ENCODE data around the gene CREBBP.

Gene CREBBP

DNA sequence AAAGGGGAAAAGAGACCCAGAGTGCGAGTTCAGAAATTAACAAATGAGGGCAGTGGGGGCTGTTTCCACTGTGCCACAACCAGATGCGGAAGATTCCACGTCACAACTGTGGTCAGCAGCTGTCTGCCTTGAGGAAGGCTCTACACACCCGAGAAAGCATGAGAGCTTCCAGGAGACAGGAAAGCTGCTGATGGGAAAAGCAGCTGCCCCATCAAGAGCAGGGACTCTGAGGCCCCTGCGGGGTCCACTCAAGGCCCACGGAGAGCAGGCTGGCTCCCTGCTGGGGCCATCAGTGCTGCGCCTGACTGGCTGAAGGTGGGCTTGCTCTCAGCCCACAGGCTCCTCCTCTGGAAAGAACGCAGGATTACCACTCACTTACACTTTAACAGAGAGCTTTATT is 148.3 kb downstream of the CREBBP start:
- H3K79me2 ChIP-seq (ENCODE audit: insufficient read depth, low read length), result no peaks in the 10 kb centered on the region
- H4K20me1 ChIP-seq (ENCODE audit: insufficient read depth, low read length), result no peaks in the 10 kb centered on the region
- H3K36me3 ChIP-seq (ENCODE audit: insufficient read depth, low read length), result peaks cover 79% of the 10 kb centered on the region
- H2AFZ ChIP-seq (ENCODE audit: low read length), result no peak overlapping the region
- H3K4me2 ChIP-seq (ENCODE audit: low read length), result no peak overlapping the region
- no peak overlapping the region for H3K27ac ChIP-seq (ENCODE audit: low read depth, low read length, poor library complexity, severe bottlenecking)
- H3K4me3 ChIP-seq (ENCODE audit: low read depth, low read length, poor library complexity, severe bottlenecking), result no peak overlapping the region
- TF ChIP-seq EZH2 (IDR thresholded peaks at IDR 0.05; ENCODE audit: borderline replicate concordance, low read length), result no peak
- TF ChIP-seq, protein P1, sequence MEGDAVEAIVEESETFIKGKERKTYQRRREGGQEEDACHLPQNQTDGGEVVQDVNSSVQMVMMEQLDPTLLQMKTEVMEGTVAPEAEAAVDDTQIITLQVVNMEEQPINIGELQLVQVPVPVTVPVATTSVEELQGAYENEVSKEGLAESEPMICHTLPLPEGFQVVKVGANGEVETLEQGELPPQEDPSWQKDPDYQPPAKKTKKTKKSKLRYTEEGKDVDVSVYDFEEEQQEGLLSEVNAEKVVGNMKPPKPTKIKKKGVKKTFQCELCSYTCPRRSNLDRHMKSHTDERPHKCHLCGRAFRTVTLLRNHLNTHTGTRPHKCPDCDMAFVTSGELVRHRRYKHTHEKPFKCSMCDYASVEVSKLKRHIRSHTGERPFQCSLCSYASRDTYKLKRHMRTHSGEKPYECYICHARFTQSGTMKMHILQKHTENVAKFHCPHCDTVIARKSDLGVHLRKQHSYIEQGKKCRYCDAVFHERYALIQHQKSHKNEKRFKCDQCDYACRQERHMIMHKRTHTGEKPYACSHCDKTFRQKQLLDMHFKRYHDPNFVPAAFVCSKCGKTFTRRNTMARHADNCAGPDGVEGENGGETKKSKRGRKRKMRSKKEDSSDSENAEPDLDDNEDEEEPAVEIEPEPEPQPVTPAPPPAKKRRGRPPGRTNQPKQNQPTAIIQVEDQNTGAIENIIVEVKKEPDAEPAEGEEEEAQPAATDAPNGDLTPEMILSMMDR (IDR thresholded peaks at IDR 0.05; ENCODE audit: low read length), result no peak
- H3K9ac ChIP-seq (ENCODE audit: low read length), result no peak overlapping the region
- H3K9me3 ChIP-seq (ENCODE audit: low read length), result no peaks in the 10 kb centered on the region
- H3K4me1 ChIP-seq (ENCODE audit: insufficient read depth, low read length, severe bottlenecking), result no peaks in the 10 kb centered on the region
- H3K9me2 ChIP-seq (ENCODE audit: low read depth, low read length), result no peaks in the 10 kb centered on the region
- no peaks in the 10 kb centered on the region for H3F3A ChIP-seq (ENCODE audit: insufficient read depth, low read length)
- no peaks in the 10 kb centered on the region for H3K27me3 ChIP-seq (ENCODE audit: insufficient read depth, low read length)

DNA sequence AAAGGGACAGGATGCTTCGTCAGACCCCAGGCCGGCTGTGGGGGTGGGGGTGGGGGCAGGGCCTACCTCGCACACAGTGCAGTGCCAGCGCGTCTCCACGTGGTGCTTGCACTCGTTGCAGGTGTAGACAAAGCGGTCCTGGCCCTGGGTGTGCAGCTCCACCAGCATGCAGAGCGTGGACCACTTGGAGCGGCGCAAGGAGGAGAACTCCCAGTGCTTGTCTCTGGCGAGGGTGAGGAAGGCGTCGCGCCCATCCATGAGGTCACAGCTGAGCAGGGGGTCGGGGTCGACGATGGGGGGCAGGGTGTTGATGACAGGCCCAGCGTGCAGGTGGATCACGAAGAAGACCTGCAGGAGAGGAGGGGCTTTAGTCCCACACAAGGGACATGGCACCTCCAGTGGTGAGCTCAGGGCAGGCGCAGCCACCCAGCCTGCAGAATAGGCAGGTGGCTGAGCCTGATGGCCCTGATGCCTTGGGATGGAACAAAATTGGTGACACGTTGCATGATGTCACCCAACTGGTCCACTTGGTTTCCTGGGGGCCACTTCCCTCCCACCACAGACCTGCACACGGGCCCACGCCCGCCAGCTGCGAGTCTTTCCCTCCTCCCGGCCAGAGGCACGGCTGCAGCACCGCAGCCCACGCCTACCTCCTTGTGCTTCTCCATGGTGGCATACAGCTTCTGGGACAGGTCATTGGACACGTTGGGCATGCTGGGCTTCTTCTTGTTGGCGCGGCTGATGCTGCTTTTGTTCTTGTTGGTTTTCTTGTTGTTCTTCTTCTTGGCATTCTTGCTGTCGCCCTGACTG is 149.2 kb downstream of the CREBBP start:
- H3K36me3 ChIP-seq (ENCODE audit: insufficient read depth, low read length), result peaks cover 75% of the 10 kb centered on the region
- no peak for TF ChIP-seq EZH2 (IDR thresholded peaks at IDR 0.05; ENCODE audit: borderline replicate concordance, low read length)
- TF ChIP-seq, protein P1 (IDR thresholded peaks at IDR 0.05; ENCODE audit: low read length), result no peak
- H3K27ac ChIP-seq (ENCODE audit: low read depth, low read length, poor library complexity, severe bottlenecking), result no peak overlapping the region
- H3K79me2 ChIP-seq (ENCODE audit: insufficient read depth, low read length), result no peaks in the 10 kb centered on the region
- H3K4me2 ChIP-seq (ENCODE audit: low read length), result no peak overlapping the region
- H3F3A ChIP-seq (ENCODE audit: insufficient read depth, low read length), result no peaks in the 10 kb centered on the region
- no peak overlapping the region for H3K4me3 ChIP-seq (ENCODE audit: low read depth, low read length, poor library complexity, severe bottlenecking)
- no peak overlapping the region for H3K9ac ChIP-seq (ENCODE audit: low read length)
- H3K9me3 ChIP-seq (ENCODE audit: low read length), result no peaks in the 10 kb centered on the region
- H3K27me3 ChIP-seq (ENCODE audit: insufficient read depth, low read length), result no peaks in the 10 kb centered on the region
- no peaks in the 10 kb centered on the region for H3K4me1 ChIP-seq (ENCODE audit: insufficient read depth, low read length, severe bottlenecking)
- H2AFZ ChIP-seq (ENCODE audit: low read length), result no peak overlapping the region
- H4K20me1 ChIP-seq (ENCODE audit: insufficient read depth, low read length), result no peaks in the 10 kb centered on the region
- H3K9me2 ChIP-seq (ENCODE audit: low read depth, low read length), result no peaks in the 10 kb centered on the region

DNA sequence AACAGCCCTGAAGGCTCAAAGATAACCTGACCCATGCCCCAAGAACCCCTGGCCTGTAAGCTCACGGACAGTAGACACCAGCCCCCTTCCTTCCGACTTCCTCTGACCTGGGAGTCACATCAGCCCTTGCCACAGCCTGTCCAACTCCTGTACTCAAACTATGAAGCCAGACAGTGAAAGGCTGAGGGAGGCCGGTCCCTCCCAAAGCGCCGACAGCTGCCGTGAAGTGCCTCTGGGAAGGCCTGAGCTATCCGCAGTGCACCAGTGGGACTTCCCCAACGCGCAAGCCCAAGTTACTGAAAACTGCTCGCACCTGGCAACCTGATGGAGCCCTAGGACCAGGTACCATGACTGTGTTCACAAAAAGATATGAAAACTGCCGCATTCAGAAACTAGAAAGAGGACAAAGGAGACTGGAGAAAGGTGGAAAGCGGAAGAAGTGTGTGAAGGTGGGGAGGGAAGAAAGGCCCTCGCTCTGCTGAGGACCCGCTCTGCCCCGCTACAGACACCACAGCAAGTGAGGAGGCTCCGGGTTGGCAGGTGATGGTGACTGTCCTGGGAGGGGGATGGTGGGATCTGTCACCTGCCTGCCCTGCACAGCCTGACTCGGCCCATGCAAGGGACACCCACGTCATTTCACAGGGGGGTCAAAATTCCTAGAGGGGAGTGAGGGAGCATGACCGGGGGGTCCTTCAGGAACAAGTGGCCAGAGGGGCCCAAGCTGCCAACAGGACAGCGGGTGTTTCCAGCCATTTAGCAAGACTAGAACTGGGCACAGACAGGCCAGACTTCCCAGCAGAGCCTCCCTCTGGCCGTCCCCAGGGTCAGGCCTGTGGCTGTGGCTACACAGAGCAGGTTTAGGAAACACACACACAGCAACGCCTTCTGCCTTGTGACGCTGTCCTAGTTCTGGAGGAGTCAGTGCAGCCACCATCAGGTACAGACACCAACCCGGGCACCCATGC is 150.1 kb downstream of the CREBBP start:
- TF ChIP-seq, protein P1 (IDR thresholded peaks at IDR 0.05; ENCODE audit: low read length), result no peak
- no peak for TF ChIP-seq EZH2 (IDR thresholded peaks at IDR 0.05; ENCODE audit: borderline replicate concordance, low read length)
- Histone ChIP-seq H3F3A (ENCODE audit: insufficient read depth, low read length) (no peaks in the 10 kb centered on the region), H3K9ac (ENCODE audit: low read length) (no peak overlapping the region), H4K20me1 (ENCODE audit: insufficient read depth, low read length) (no peaks in the 10 kb centered on the region), H3K27ac (ENCODE audit: low read depth, low read length, poor library complexity, severe bottlenecking) (no peak overlapping the region), H3K4me1 (ENCODE audit: insufficient read depth, low read length, severe bottlenecking) (no peaks in the 10 kb centered on the region), H3K36me3 (ENCODE audit: insufficient read depth, low read length) (peaks cover 70% of the 10 kb centered on the region), H3K4me3 (ENCODE audit: low read depth, low read length, poor library complexity, severe bottlenecking) (no peak overlapping the region), H3K9me2 (ENCODE audit: low read depth, low read length) (no peaks in the 10 kb centered on the region), H2AFZ (ENCODE audit: low read length) (no peak overlapping the region), H3K9me3 (ENCODE audit: low read length) (no peaks in the 10 kb centered on the region), H3K4me2 (ENCODE audit: low read length) (no peak overlapping the region), H3K79me2 (ENCODE audit: insufficient read depth, low read length) (no peaks in the 10 kb centered on the region), H3K27me3 (ENCODE audit: insufficient read depth, low read length) (no peaks in the 10 kb centered on the region)
